HG03354 (cell line): ENCODE data around the gene MRPL44.
"Not testable (repeated sequence)": the region's sequence is repeated elsewhere in the genome, so short reads cannot be mapped to it uniquely, and the experiment has no call there.

ENCODE experiments used
- ATAC-seq: cut with Tn5 transposase; IDR thresholded peaks from one replicate; pipeline ENCODE4 v1.9.1; 2021; ENCODE audit warnings: mild to moderate bottlenecking; ENCODE audit not compliant: unreplicated experiment, poor library complexity, severe bottlenecking

The MRPL44 gene

GRCh38 chr2:223998948-223999347 lies 41.7 kb downstream of the MRPL44 start:
- no peak for ATAC-seq

DNA sequence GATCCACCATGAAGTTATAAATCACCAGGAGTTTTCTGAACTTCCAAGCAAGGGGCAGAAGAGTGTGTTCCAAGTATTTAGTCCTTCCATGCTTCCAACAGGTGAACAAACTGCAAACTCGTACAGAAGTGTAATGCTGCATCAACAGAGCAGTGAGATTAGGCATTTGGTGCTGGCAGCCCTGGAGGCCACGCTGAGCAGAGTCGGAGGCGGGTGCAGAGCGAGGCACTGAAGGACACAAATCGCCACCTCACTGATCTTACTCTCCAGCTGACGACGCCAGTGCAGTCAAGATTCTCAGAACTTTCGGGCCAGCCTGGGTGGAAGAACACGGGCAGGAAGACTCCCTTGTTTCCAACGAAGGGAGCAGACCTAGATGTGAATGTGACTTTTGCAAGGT lies 42.6 kb downstream of the MRPL44 start:
- ATAC-seq = no peak

GRCh38 chr2:224000662-224001061 lies 43.4 kb downstream of the MRPL44 start:
- not testable (repeated sequence) for ATAC-seq

- no peak for ATAC-seq
These were observed 46.9 kb downstream of the MRPL44 start for GRCh38 chr2:224004105-224004695.

- no peak for ATAC-seq
These were observed 51.5 kb downstream of the MRPL44 start for GRCh38 chr2:224008702-224009261.

- no peak for ATAC-seq
These were observed 52.5 kb downstream of the MRPL44 start for GRCh38 chr2:224009605-224010315.

DNA sequence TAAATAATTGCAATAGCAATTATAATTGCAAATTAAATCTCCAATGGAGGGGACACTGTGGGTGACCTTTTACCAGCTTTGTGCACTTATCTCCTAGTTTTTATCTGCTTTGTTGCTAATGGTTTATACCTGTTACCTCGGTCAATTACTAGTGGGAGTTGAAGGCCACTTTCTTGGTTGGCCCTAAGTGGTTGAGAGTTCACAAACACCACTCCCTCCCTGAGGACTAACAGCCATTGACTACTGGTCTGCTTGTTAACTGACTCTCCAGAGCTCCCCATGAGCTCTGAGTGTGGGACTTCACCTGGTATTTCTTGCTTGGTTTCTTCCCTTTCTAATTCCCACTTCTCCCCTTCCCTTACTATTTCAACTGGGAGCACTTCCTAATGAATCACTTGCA lies 54.6 kb downstream of the MRPL44 start:
- ATAC-seq = no peak

GRCh38 chr2:224014336-224014735 lies 57.1 kb downstream of the MRPL44 start:
- no peak for ATAC-seq

DNA sequence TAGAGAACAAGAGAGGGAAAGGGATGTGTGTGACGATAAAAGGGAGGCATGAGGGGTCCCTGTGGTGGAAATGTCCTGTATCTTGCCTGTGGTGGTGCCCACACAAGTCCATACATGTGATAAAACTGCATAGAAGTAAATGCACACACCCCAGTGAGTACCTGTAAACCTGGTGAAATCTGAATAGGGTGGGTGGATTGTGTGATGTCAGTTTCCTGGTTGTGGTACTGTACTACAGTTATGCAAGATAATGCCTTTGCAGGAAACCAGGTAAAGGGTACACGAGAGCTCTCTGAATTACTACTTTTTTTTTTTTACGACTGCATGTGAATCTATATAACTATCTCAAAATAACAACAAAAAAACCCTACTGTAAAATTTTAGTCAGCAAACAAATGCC lies 59.7 kb downstream of the MRPL44 start:
- ATAC-seq = no peak
